Tibial artery (tissue), 4 donors: ENCODE measurements around the gene GPA33.
"Not testable (repeated sequence)": the region's sequence is repeated elsewhere in the genome, so short reads cannot be mapped to it uniquely, and the experiment has no call there.

Source experiments
- DNase-seq, 2 donors: peaks; one replicate each; pipeline ENCODE4 v3.0.0-alpha.2; 2019
- H3K27ac ChIP-seq, 2 donors: fragments of 200-600 bp; sonication (generic) in 1 of 2; 1 replicate in 1 of 2; 2 replicates in 1 of 2; pipeline ENCODE4 v1.5.1; 2018 to 2019; ENCODE audit warnings: mild to moderate bottlenecking in 1 of 2
- H3K27me3 ChIP-seq, 2 donors: fragments of 200-600 bp; sonication (generic) in 1 of 2; one replicate each; pipeline versions ENCODE4 v1.5.1 to v1.6.0; 2016 to 2019
- H3K36me3 ChIP-seq, 3 donors: fragments of 200-600 bp; sonication (generic) in 2 of 3; one replicate each; pipeline ENCODE4 v1.5.1; 2016 to 2019; ENCODE audit warnings: mild to moderate bottlenecking in 2 of 3
- H3K4me1 ChIP-seq, 4 donors: fragments of 200-600 bp; sonication (generic) in 2 of 4; 1 replicate in 3 of 4; 2 replicates in 1 of 4; pipeline ENCODE4 v1.5.1; 2016 to 2019
- H3K4me3 ChIP-seq, 2 donors: fragments of 200-600 bp; sonication (generic) in 1 of 2; 1 replicate in 1 of 2; 2 replicates in 1 of 2; pipeline ENCODE4 v1.5.1; 2018 to 2019; ENCODE audit warnings: mild to moderate bottlenecking in 2 of 2
- H3K9me3 ChIP-seq, 3 donors: fragments of 200-600 bp; sonication (generic) in 1 of 3; one replicate each; pipeline ENCODE4 v1.5.1; 2016 to 2019
- CTCF ChIP-seq, 2 experiments: fragments of 200-600 bp in 1 of 2; fragments of 450-650 bp in 1 of 2; IDR thresholded peaks; one replicate each; pipeline ENCODE4 v1.5.1; 2017 to 2019; ENCODE audit warnings: antibody characterized with exemption in 2 of 2, mild to moderate bottlenecking in 1 of 2, moderate library complexity in 1 of 2
- intact Hi-C: fragments of 100-400 bp; cut with DNase I; formaldehyde crosslinking; loops from one replicate; pipeline ENCODE4 v1.15.0; 2023; ENCODE audit warnings: low total_unique reads

Gene GPA33

DNA sequence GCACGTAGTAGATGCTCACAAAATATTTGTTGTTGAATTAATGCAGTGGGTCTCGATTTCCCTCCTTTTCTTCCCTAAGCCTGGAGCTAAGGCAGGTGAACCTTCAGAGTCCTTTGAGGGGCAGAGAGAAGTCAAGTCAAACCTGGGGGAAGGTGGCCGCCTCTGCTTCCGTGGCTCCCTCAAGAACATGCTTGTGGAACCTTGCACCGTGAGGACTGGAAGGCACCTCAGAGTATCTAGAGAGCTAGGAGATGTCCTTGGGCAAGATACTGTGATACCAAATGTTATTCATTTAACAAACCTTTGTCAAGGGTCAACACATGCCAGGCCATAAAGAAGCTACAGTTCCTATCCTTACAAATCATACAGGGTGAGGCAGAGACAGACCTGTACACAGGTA lies 38.3 kb downstream of the GPA33 start:
- Histone ChIP-seq H3K27me3 (peaks cover 0 to 14% of the 10 kb centered on the region in 2 donors), H3K36me3 (no peaks in the 10 kb centered on the region), H3K9me3 (no peaks in the 10 kb centered on the region), H3K4me1 (no peaks in the 10 kb centered on the region), H3K4me3 (no peak overlapping the region), H3K27ac (no peak overlapping the region)
- intact Hi-C loops = no loop called here
- no peak for TF ChIP-seq CTCF (IDR thresholded peaks at IDR 0.05)
- no peak for DNase-seq

GRCh38 chr1:167043752-167044488 lies 46.3 kb downstream of the GPA33 start:
- no peak for TF ChIP-seq CTCF (IDR thresholded peaks at IDR 0.05)
- intact Hi-C loops = no loop called here
- Histone ChIP-seq H3K27me3 (peaks cover 0 to 6% of the 10 kb centered on the region in 2 donors), H3K4me1 (peaks cover 0 to 8% (median 0%) of the 10 kb centered on the region in 4 donors), H3K4me3 (peak overlapping the region; percentile 10 to 31), H3K9me3 (no peaks in the 10 kb centered on the region), H3K36me3 (no peaks in the 10 kb centered on the region), H3K27ac (no peak overlapping the region)
- DNase-seq = peak in 1 of 2 donors; percentile 43

DNA sequence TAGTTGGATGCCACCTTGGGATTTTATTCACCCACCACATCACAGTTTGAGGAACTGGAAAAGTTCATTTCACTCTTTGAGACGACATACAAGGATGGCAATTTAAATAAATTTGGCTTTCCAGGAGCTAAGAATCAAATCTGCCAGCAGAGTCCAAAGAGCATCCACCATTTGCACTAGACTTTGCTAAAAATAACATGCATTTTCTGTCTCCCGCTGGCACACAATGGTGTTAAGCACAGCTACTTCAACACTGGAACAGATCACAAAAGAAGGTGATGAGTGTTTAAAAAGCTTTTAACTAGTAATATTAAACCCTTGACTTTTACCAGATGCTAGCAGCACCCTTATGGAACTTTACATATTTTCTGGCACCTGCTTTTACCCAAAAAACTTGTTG lies 56.5 kb downstream of the GPA33 start:
- no peaks in the 10 kb centered on the region for H3K9me3 ChIP-seq
- H3K36me3 ChIP-seq = no peaks in the 10 kb centered on the region
- no peak for TF ChIP-seq CTCF (IDR thresholded peaks at IDR 0.05)
- H3K4me3 ChIP-seq = no peak overlapping the region
- DNase-seq = no peak
- intact Hi-C loops = no loop called here
- no peak overlapping the region for H3K27ac ChIP-seq
- no peaks in the 10 kb centered on the region for H3K27me3 ChIP-seq
- H3K4me1 ChIP-seq = no peaks in the 10 kb centered on the region

- H3K27ac ChIP-seq, DNase-seq, H3K9me3 ChIP-seq, H3K27me3 ChIP-seq, H3K4me1 ChIP-seq, intact Hi-C loops, H3K4me3 ChIP-seq, H3K36me3 ChIP-seq: not testable (repeated sequence)
Measured at GRCh38 chr1:167029553-167029952, 60.6 kb downstream of the GPA33 start.

GRCh38 chr1:167022384-167022783 lies 67.8 kb downstream of the GPA33 start:
- Histone ChIP-seq H3K27ac (no peak overlapping the region), H3K27me3 (no peaks in the 10 kb centered on the region), H3K4me3 (no peak overlapping the region), H3K4me1 (no peaks in the 10 kb centered on the region), H3K36me3 (no peaks in the 10 kb centered on the region), H3K9me3 (no peaks in the 10 kb centered on the region)
- no peak for TF ChIP-seq CTCF (IDR thresholded peaks at IDR 0.05)
- intact Hi-C loops = no loop called here
- no peak for DNase-seq

GRCh38 chr1:167016100-167016750 lies 74.0 kb downstream of the GPA33 start:
- H3K4me3 ChIP-seq = no peak overlapping the region
- no peak for TF ChIP-seq CTCF (IDR thresholded peaks at IDR 0.05)
- no peaks in the 10 kb centered on the region for H3K27me3 ChIP-seq
- H3K4me1 ChIP-seq = no peaks in the 10 kb centered on the region
- no peak overlapping the region for H3K27ac ChIP-seq
- no peak for DNase-seq
- H3K9me3 ChIP-seq = no peaks in the 10 kb centered on the region
- no peaks in the 10 kb centered on the region for H3K36me3 ChIP-seq
- intact Hi-C loops = no loop called here
